Adrenal gland (tissue), 12 donors: ENCODE data around the gene ASAP2. TPM values are rescaled to one million over a fixed set of nuclear protein-coding genes. Genes with fewer than 3 reads are reported as not detected.

Experiments used
- DNase-seq, 7 donors: peaks; one replicate each; pipeline ENCODE4 v3.0.0-alpha.2; 2019 to 2020
- H3K27ac ChIP-seq, 5 donors: fragments of 200-600 bp; sonication (generic) in 4 of 5; 1 replicate in 3 of 5; 2 replicates in 2 of 5; pipeline versions ENCODE4 v1.5.1 to v1.8.0; 2016 to 2020; ENCODE audit warnings: mild to moderate bottlenecking in 1 of 5
- H3K27me3 ChIP-seq: fragments of 200-600 bp; 2 replicates; pipeline ENCODE4 v1.8.0; 2021
- H3K36me3 ChIP-seq, 2 donors: fragments of 200-600 bp; replicated peaks in 1 of 2; 1 replicate in 1 of 2; 2 replicates in 1 of 2; pipeline versions ENCODE4 v1.5.1 to v1.8.0; 2018 to 2022
- H3K4me1 ChIP-seq, 2 donors: fragments of 200-600 bp; replicated peaks in 1 of 2; 1 replicate in 1 of 2; 2 replicates in 1 of 2; pipeline versions ENCODE4 v1.5.1 to v1.8.0; 2018 to 2021
- H3K4me3 ChIP-seq, 4 donors: fragments of 200-600 bp; sonication (generic) in 3 of 4; one replicate each; pipeline ENCODE4 v1.5.1; 2016 to 2018
- H3K9me3 ChIP-seq, 3 donors: fragments of 200-600 bp; sonication (generic) in 1 of 3; replicated peaks in 1 of 3; 1 replicate in 2 of 3; 2 replicates in 1 of 3; pipeline versions ENCODE4 v1.5.1 to v1.8.0; 2016 to 2021
- CTCF ChIP-seq, 6 experiments: fragments of 450-650 bp in 4 of 6; fragments of 200-600 bp in 2 of 6; sonication (generic) in 1 of 6; IDR thresholded peaks; 1 replicate in 5 of 6; 2 replicates in 1 of 6; pipeline versions ENCODE4 v1.5.1 to v1.8.0; 2016 to 2021; ENCODE audit warnings: antibody characterized with exemption in 6 of 6, mild to moderate bottlenecking in 2 of 6, moderate library complexity in 1 of 6
- POLR2A ChIP-seq, 2 donors: fragments of 450-650 bp; IDR thresholded peaks; one replicate each; pipeline ENCODE4 v1.6.1; 2017; ENCODE audit warnings: antibody characterized with exemption in 2 of 2, mild to moderate bottlenecking in 2 of 2, moderate library complexity in 1 of 2
- WGBS, 4 donors: extraction: QIAGEN DNeasy Blood & Tissue Kit in 2 of 4; methylation state at CpG; one replicate each; pipeline versions ENCODE4 v1.1.5 to v1.1.7; 2013 to 2017; 5-methylcytosine and 5-hydroxymethylcytosine counted together
- intact Hi-C, 2 donors: fragments of 100-400 bp; cut with DNase I; formaldehyde crosslinking; loops; one replicate each; pipeline versions ENCODE4 v1.14.1 to v1.15.0; 2022 to 2023
- polyA plus RNA-seq, 3 donors: library from polyadenylated mRNA; stranded (reverse); fragments of 200-250 nt in 2 of 3; fragments of 350-450 nt in 1 of 3; fragmentation: Illumina TruSeq in 1 of 3; extraction: RNeasy Lipid Tissue Mini Kit (QIAGEN cat#74804) in 1 of 3; gene quantifications; one replicate each; pipeline ENCODE4 v1.2.3, GENCODE V29; 2013 to 2014
- total RNA-seq, 9 donors: library from RNA; depleted of rRNA in 4 of 9; stranded (reverse); fragments of >200 nt in 4 of 9; fragments of 120-200 nt in 1 of 9; fragmentation: NEBNext Ultra II Directional in 1 of 9; extraction: Animal tissue kit (Norgen Biotek cat#: 25700) in 1 of 9; gene quantifications; one replicate each; pipeline versions ENCODE4 v1.1.0 to v1.2.4, GENCODE V29; 2013 to 2023
- donor health status: healthy with polysubstance abuse.
- donor health status: Bipolar disorder and iron deficiency.
- donor health status: DM: yes; HTN: yes; CAD: no.
- donor health status: DM: no; HTN: no; CAD: no.
- donor health status: DM: no; HTN: no; CAD: no.
- donor health status: DM: yes; HTN: yes; CAD: no.

Gene ASAP2
- total and polyA plus RNA-seq, 12 donors: 5.4 to 12.9 (median 7.7) TPM

- DNase-seq: no peak
- Histone ChIP-seq H3K4me3 (no peak overlapping the region), H3K36me3 (peaks cover 0 to 3% of the 10 kb centered on the region in 2 donors), H3K27me3 (no peaks in the 10 kb centered on the region), H3K27ac (no peak overlapping the region), H3K4me1 (no peaks in the 10 kb centered on the region), H3K9me3 (no peaks in the 10 kb centered on the region)
- 87 to 89% (median 88%) methylated on average over 4 to 6 of the region's 6 CpGs for WGBS, 4 donors
- intact Hi-C loops: no loop called here
- TF ChIP-seq CTCF (IDR thresholded peaks at IDR 0.05): no peak
- no peak for TF ChIP-seq POLR2A (IDR thresholded peaks at IDR 0.05)
Observed at GRCh38 chr2:9366026-9366425, 159.4 kb downstream of the ASAP2 start.

- Histone ChIP-seq H3K27me3 (no peaks in the 10 kb centered on the region), H3K4me1 (no peaks in the 10 kb centered on the region), H3K4me3 (no peak overlapping the region), H3K36me3 (peaks cover 0 to 3% of the 10 kb centered on the region in 2 donors), H3K9me3 (no peaks in the 10 kb centered on the region), H3K27ac (no peak overlapping the region)
- intact Hi-C loops: no loop called here
- 87 to 93% (median 90%) methylated on average over 11 of the region's 11 CpGs for whole genome bisulfite sequencing, 4 donors
- no peak for TF ChIP-seq POLR2A (IDR thresholded peaks at IDR 0.05)
- TF ChIP-seq CTCF (IDR thresholded peaks at IDR 0.05): no peak
- no peak for DNase-seq
Observed at GRCh38 chr2:9370746-9371145, 164.1 kb downstream of the ASAP2 start.

- TF ChIP-seq CTCF (IDR thresholded peaks at IDR 0.05) (no peak), POLR2A (IDR thresholded peaks at IDR 0.05) (no peak)
- H3K36me3 ChIP-seq: no peaks in the 10 kb centered on the region
- WGBS, 4 donors: 94 to 97% (median 95%) methylated on average over 12 to 17 of the region's 17 CpGs
- intact Hi-C loops: no loop called here
- H3K4me3 ChIP-seq: no peak overlapping the region
- peaks cover 0 to under 1% of the 10 kb centered on the region in 2 donors for H3K4me1 ChIP-seq
- H3K27me3 ChIP-seq: no peaks in the 10 kb centered on the region
- H3K27ac ChIP-seq: no peak overlapping the region
- H3K9me3 ChIP-seq: no peaks in the 10 kb centered on the region
- no peak for DNase-seq
Observed at GRCh38 chr2:9373047-9373446, 166.4 kb downstream of the ASAP2 start.

GRCh38 chr2:9373476-9373875, 166.9 kb downstream of the ASAP2 start:
- Histone ChIP-seq H3K36me3 (no peaks in the 10 kb centered on the region), H3K4me3 (no peak overlapping the region), H3K27me3 (no peaks in the 10 kb centered on the region), H3K27ac (no peak overlapping the region), H3K4me1 (peaks cover 0 to 5% of the 10 kb centered on the region in 2 donors), H3K9me3 (no peaks in the 10 kb centered on the region)
- WGBS, 4 donors: 85 to 95% (median 91%) methylated on average over 5 to 6 of the region's 6 CpGs
- no peak for DNase-seq
- intact Hi-C loops: no loop called here
- no peak for TF ChIP-seq POLR2A (IDR thresholded peaks at IDR 0.05)
- no peak for TF ChIP-seq CTCF (IDR thresholded peaks at IDR 0.05)
